MV-4-11 (cell line): ENCODE measurements around the gene DNAJA3.

Experiments used
- DNase-seq: peaks from one replicate; lab custom pipeline; 2025; lab: John Stamatoyannopoulos, UW

DNAJA3 gene

GRCh38 chr16:4475880-4476788 is 50.5 kb downstream of the DNAJA3 start, which contains the start of gene HMOX2:
TSS of gene HMOX2 (plus strand) at chr16:4476398. CDS start at chr16:4505525, 29,127 bp downstream.
- peak; percentile 89 for DNase-seq

- DNase-seq = peak; percentile 32
These were observed 52.3 kb downstream of the DNAJA3 start for GRCh38 chr16:4477966-4478365.

- no peak for DNase-seq
These were observed 55.9 kb downstream of the DNAJA3 start for GRCh38 chr16:4481526-4481925.

GRCh38 chr16:4481963-4482362 is 56.3 kb downstream of the DNAJA3 start:
- no peak for DNase-seq

GRCh38 chr16:4486126-4486893 is 60.6 kb downstream of the DNAJA3 start:
- no peak for DNase-seq

- DNase-seq = no peak
These were observed 62.4 kb downstream of the DNAJA3 start for GRCh38 chr16:4487955-4488498.

GRCh38 chr16:4488499-4488967 is 62.9 kb downstream of the DNAJA3 start:
- peak; percentile 8 for DNase-seq

GRCh38 chr16:4489030-4489429 is 63.4 kb downstream of the DNAJA3 start:
- no peak for DNase-seq

GRCh38 chr16:4491898-4492297 is 66.2 kb downstream of the DNAJA3 start:
- no peak for DNase-seq

GRCh38 chr16:4494746-4495490 is 69.2 kb downstream of the DNAJA3 start:
- DNase-seq = no peak

- no peak for DNase-seq
These were observed 70.1 kb downstream of the DNAJA3 start for GRCh38 chr16:4495766-4496165.

- no peak for DNase-seq
These were observed 70.6 kb downstream of the DNAJA3 start for GRCh38 chr16:4496305-4496704.

GRCh38 chr16:4498546-4499195 is 73.0 kb downstream of the DNAJA3 start:
- DNase-seq = no peak

- no peak for DNase-seq
These were observed 73.5 kb downstream of the DNAJA3 start for GRCh38 chr16:4499196-4499555.

GRCh38 chr16:4500272-4500671 is 74.6 kb downstream of the DNAJA3 start:
- DNase-seq = no peak

- DNase-seq = no peak
These were observed 75.4 kb downstream of the DNAJA3 start for GRCh38 chr16:4501071-4501478.

GRCh38 chr16:4505356-4506147 is 79.9 kb downstream of the DNAJA3 start:
- peak; percentile 86 for DNase-seq
